A549 (cell line): ENCODE measurements around the gene ADI1.

ENCODE experiments used
- CTCF ChIP-seq: fragments of >200 bp; sonication (Bioruptor Twin); formaldehyde crosslinking; IDR thresholded peaks from 3 replicates; pipeline ENCODE4 v1.5.1; 2016
- EHMT2 ChIP-seq: fragments of 200-600 bp; sonication (generic); IDR thresholded peaks from 2 replicates; pipeline ENCODE4 v1.6.1; 2016; ENCODE audit warnings: antibody characterized with exemption, low read depth, mild to moderate bottlenecking, moderate library complexity
- ELK1 ChIP-seq: fragments of 150-350 bp; IDR thresholded peaks from 2 replicates; pipeline ENCODE4 v1.6.1; 2014; ENCODE audit warnings: low read depth, mild to moderate bottlenecking, low read length
- HDAC2 ChIP-seq: fragments of 200-600 bp; sonication (generic); IDR thresholded peaks from 2 replicates; pipeline ENCODE4 v1.6.1; 2016
- MAFK ChIP-seq: fragments of 450-650 bp; IDR thresholded peaks from 2 replicates; pipeline ENCODE4 v1.6.1; 2014; ENCODE audit not compliant: partially characterized antibody
- MAX ChIP-seq: IDR thresholded peaks from 2 replicates; pipeline ENCODE4 v1.6.1; 2012
- NR3C1 ChIP-seq: fragments of >200 bp; sonication (Bioruptor Twin); formaldehyde crosslinking; IDR thresholded peaks from 3 replicates; pipeline ENCODE4 v1.6.1; 2017
- POLR2A ChIP-seq: IDR thresholded peaks from 2 replicates; pipeline ENCODE4 v1.6.1; 2012; ENCODE audit warnings: mild to moderate bottlenecking, low read length
- RFX5 ChIP-seq: fragments of 450-650 bp; IDR thresholded peaks from 2 replicates; pipeline ENCODE4 v1.7.1; 2014; ENCODE audit warnings: antibody characterized with exemption, mild to moderate bottlenecking, moderate library complexity
- SMC3 ChIP-seq: fragments of >200 bp; sonication (Bioruptor Twin); formaldehyde crosslinking; IDR thresholded peaks from 3 replicates; pipeline ENCODE4 v1.6.1; 2018; ENCODE audit warnings: inconsistent platforms
- TF ChIP-seq, protein P1 (sequence below): fragments of 200-600 bp; sonication (generic); IDR thresholded peaks from 2 replicates; pipeline ENCODE4 v1.6.1; 2016; ENCODE audit warnings: antibody characterized with exemption, mild to moderate bottlenecking, moderate library complexity

- TF ChIP-seq HDAC2 (no peak), EHMT2 (no peak), CTCF (peak; percentile 43; the same call in 2 of the 3 replicates), MAX (0 out of 2 replicates have a peak, but pooled peaks have one; percentile 20), POLR2A (no peak), SMC3 (no peak), NR3C1 (no peak), MAFK (no peak), RFX5 (no peak), ELK1 (no peak)
- TF ChIP-seq, protein P1, sequence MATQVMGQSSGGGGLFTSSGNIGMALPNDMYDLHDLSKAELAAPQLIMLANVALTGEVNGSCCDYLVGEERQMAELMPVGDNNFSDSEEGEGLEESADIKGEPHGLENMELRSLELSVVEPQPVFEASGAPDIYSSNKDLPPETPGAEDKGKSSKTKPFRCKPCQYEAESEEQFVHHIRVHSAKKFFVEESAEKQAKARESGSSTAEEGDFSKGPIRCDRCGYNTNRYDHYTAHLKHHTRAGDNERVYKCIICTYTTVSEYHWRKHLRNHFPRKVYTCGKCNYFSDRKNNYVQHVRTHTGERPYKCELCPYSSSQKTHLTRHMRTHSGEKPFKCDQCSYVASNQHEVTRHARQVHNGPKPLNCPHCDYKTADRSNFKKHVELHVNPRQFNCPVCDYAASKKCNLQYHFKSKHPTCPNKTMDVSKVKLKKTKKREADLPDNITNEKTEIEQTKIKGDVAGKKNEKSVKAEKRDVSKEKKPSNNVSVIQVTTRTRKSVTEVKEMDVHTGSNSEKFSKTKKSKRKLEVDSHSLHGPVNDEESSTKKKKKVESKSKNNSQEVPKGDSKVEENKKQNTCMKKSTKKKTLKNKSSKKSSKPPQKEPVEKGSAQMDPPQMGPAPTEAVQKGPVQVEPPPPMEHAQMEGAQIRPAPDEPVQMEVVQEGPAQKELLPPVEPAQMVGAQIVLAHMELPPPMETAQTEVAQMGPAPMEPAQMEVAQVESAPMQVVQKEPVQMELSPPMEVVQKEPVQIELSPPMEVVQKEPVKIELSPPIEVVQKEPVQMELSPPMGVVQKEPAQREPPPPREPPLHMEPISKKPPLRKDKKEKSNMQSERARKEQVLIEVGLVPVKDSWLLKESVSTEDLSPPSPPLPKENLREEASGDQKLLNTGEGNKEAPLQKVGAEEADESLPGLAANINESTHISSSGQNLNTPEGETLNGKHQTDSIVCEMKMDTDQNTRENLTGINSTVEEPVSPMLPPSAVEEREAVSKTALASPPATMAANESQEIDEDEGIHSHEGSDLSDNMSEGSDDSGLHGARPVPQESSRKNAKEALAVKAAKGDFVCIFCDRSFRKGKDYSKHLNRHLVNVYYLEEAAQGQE = no peak
These were observed 17.6 kb upstream of the ADI1 start for GRCh38 chr2:3536682-3537632.
